Fibroblast of villous mesenchyme (primary cell): Measurements from ENCODE around the gene BTBD9. TPM values are rescaled to one million over a fixed set of nuclear protein-coding genes. Genes with fewer than 3 reads are reported as not detected.
A peak's percentile ranks its signal among the peaks of the same experiment; 100 is the strongest.

Source experiments
- DNase-seq: peaks from one replicate; pipeline ENCODE4 v3.0.0-alpha.2; 2010; ENCODE audit warnings: low read depth
- H3K4me3 ChIP-seq: 2 replicates; pipeline ENCODE4 v1.5.1; 2011; ENCODE audit warnings: low read depth, mild to moderate bottlenecking, low read length
- CTCF ChIP-seq: IDR thresholded peaks from 2 replicates; pipeline ENCODE4 v1.5.1; 2012; ENCODE audit warnings: low read depth, mild to moderate bottlenecking, low read length; ENCODE audit not compliant: insufficient read depth
- total RNA-seq: library from RNA; depleted of rRNA; stranded (reverse); fragments of >200 nt; gene quantifications from 2 replicates; pipeline ENCODE4 v1.2.3, GENCODE V29; 2012

The BTBD9 gene
- total RNA-seq, 1 donor, result 12.1 TPM

GRCh38 chr6:38346291-38347079, 293.2 kb downstream of the BTBD9 start:
- no peak for TF ChIP-seq CTCF
- DNase-seq, result peak; percentile 38

GRCh38 chr6:38345586-38345985, 294.1 kb downstream of the BTBD9 start:
- no peak for DNase-seq
- TF ChIP-seq CTCF, result no peak
- H3K4me3 ChIP-seq, result no peak overlapping the region

More at GRCh38 chr6:38346291-38347079, 293.2 kb downstream of the BTBD9 start:
- no peak overlapping the region for H3K4me3 ChIP-seq

- DNase-seq, result no peak
- no peak for TF ChIP-seq CTCF
- H3K4me3 ChIP-seq, result no peak overlapping the region
These were observed 298.2 kb downstream of the BTBD9 start for GRCh38 chr6:38341496-38341895.

- no peak for DNase-seq
- no peak for TF ChIP-seq CTCF
These were observed 299.8 kb downstream of the BTBD9 start for GRCh38 chr6:38339914-38340313.

GRCh38 chr6:38337819-38338465, 301.8 kb downstream of the BTBD9 start:
- TF ChIP-seq CTCF, result peak; percentile 43
- peak; percentile 81 for DNase-seq
- H3K4me3 ChIP-seq, result no peak overlapping the region

More at GRCh38 chr6:38339914-38340313, 299.8 kb downstream of the BTBD9 start:
- no peak overlapping the region for H3K4me3 ChIP-seq

- DNase-seq, result peak; percentile 13
- no peak for TF ChIP-seq CTCF
- no peak overlapping the region for H3K4me3 ChIP-seq
These were observed 302.8 kb downstream of the BTBD9 start for GRCh38 chr6:38336922-38337321.
